Measurements from ENCODE around the gene RAMP2. TPM values are rescaled to one million over a fixed set of nuclear protein-coding genes. Genes with fewer than 3 reads are reported as not detected.

RAMP2 gene
- total and polyA plus RNA-seq, 2 of the 13 experiments (the other 11 are each of a cell fraction or from before 2014, with no cell fraction given), result 1.4 to 5.2 TPM

- TF ChIP-seq RARG (CRISPR knock-in tag; IDR thresholded peaks at IDR 0.05; ENCODE audit: low read depth) (no peak), ZFP37 (CRISPR knock-in tag; IDR thresholded peaks at IDR 0.05; ENCODE audit: borderline replicate concordance) (no peak), POLR2AphosphoS2 (IDR thresholded peaks at IDR 0.05; ENCODE audit: low read depth, low read length) (no peak), ZMAT3 (CRISPR knock-in tag; conservative IDR thresholded peaks at IDR 0.05) (peak; percentile 82; the same call in 1 of the 2 replicates), NR1H2 (CRISPR knock-in tag; IDR thresholded peaks at IDR 0.05; ENCODE audit: borderline replicate concordance, low read depth) (no peak), ZFP1 (CRISPR knock-in tag; IDR thresholded peaks at IDR 0.05) (peak; percentile 83; the same call in 1 of the 2 replicates), ZNF709 (CRISPR knock-in tag; IDR thresholded peaks at IDR 0.05) (peak; percentile 87), ZBTB7A (CRISPR knock-in tag; IDR thresholded peaks at IDR 0.05) (peak; percentile 12), ZNF407 (CRISPR knock-in tag; IDR thresholded peaks at IDR 0.05; ENCODE audit: not compliant biosample characterization) (no peak), SRF (IDR thresholded peaks at IDR 0.05; ENCODE audit: low read depth, low read length) (0 out of 2 replicates have a peak, but pooled peaks have one; percentile 33), ARID2 (CRISPR knock-in tag; IDR thresholded peaks at IDR 0.05; ENCODE audit: borderline replicate concordance) (peak; percentile 77; the same call in 1 of the 2 replicates), ZBTB49 (CRISPR knock-in tag; IDR thresholded peaks at IDR 0.05; ENCODE audit: borderline replicate concordance) (no peak), BCL3 (CRISPR knock-in tag; IDR thresholded peaks at IDR 0.05) (peak; percentile 55)
These were observed 19.2 kb downstream of the RAMP2 start, which contains the start of gene WNK4 (continued) for GRCh38 chr17:42779936-42780850.
